Progenitor cell of endocrine pancreas (in vitro differentiated cells): ENCODE measurements around the gene C5orf63. TPM values are rescaled to one million over a fixed set of nuclear protein-coding genes. Genes with fewer than 3 reads are reported as not detected.

ENCODE experiments used
- DNase-seq: peaks from one replicate; pipeline ENCODE4 v3.0.0; 2021; ENCODE audit warnings: low spot score; ENCODE audit not compliant: unreplicated experiment
- H3K27ac Mint-ChIP-seq: 2 replicates; pipeline ENCODE4 v1.8.0; 2021; ENCODE audit warnings: mild to moderate bottlenecking, moderate library complexity, mixed read lengths
- H3K27me3 Mint-ChIP-seq: 2 replicates; pipeline ENCODE4 v1.8.0; 2021; ENCODE audit warnings: mixed read lengths
- H3K36me3 Mint-ChIP-seq: 2 replicates; pipeline ENCODE4 v1.8.0; 2022; ENCODE audit warnings: mixed read lengths; ENCODE audit not compliant: insufficient read depth
- H3K4me1 Mint-ChIP-seq: 2 replicates; pipeline ENCODE4 v1.8.0; 2021; ENCODE audit warnings: low read depth, mixed read lengths
- H3K4me3 Mint-ChIP-seq: 2 replicates; pipeline ENCODE4 v1.8.0; 2021; ENCODE audit warnings: low read depth, mild to moderate bottlenecking, moderate library complexity, mixed read lengths
- H3K9me3 Mint-ChIP-seq: 2 replicates; pipeline ENCODE4 v1.8.0; 2021; ENCODE audit warnings: low read depth, mixed read lengths
- CTCF ChIP-seq: fragments of 200-600 bp; sonication (generic); IDR thresholded peaks from one replicate; pipeline ENCODE4 v1.5.0; 2021; ENCODE audit warnings: antibody characterized with exemption, mild to moderate bottlenecking; ENCODE audit not compliant: unreplicated experiment
- total RNA-seq: library from RNA; stranded (reverse); gene quantifications from 2 replicates; pipeline ENCODE4 v1.2.1, GENCODE V29; 2021

The C5orf63 gene
- total RNA-seq, 1 donor from 2014 or later = 9.9 TPM

GRCh38 chr5:127046343-127047072, 26.8 kb downstream of the C5orf63 start:
- no peaks in the 10 kb centered on the region for H3K9me3 Mint-ChIP-seq
- H3K36me3 Mint-ChIP-seq = no peaks in the 10 kb centered on the region
- no peak for DNase-seq
- no peak for TF ChIP-seq CTCF
- no peak overlapping the region for H3K27ac Mint-ChIP-seq
- H3K4me1 Mint-ChIP-seq = no peaks in the 10 kb centered on the region
- no peak overlapping the region for H3K4me3 Mint-ChIP-seq
- H3K27me3 Mint-ChIP-seq = peaks cover 8% of the 10 kb centered on the region

GRCh38 chr5:127042593-127042992, 30.7 kb downstream of the C5orf63 start:
- no peaks in the 10 kb centered on the region for H3K9me3 Mint-ChIP-seq
- no peak overlapping the region for H3K4me3 Mint-ChIP-seq
- no peak overlapping the region for H3K27ac Mint-ChIP-seq
- H3K27me3 Mint-ChIP-seq = peaks cover 14% of the 10 kb centered on the region
- no peaks in the 10 kb centered on the region for H3K36me3 Mint-ChIP-seq
- no peak for DNase-seq
- TF ChIP-seq CTCF = no peak
- peaks cover 9% of the 10 kb centered on the region for H3K4me1 Mint-ChIP-seq

GRCh38 chr5:127041571-127041970, 31.7 kb downstream of the C5orf63 start:
- Mint-ChIP-seq H3K27ac (no peak overlapping the region), H3K36me3 (no peaks in the 10 kb centered on the region), H3K27me3 (peaks cover 18% of the 10 kb centered on the region), H3K4me1 (peaks cover 9% of the 10 kb centered on the region), H3K4me3 (no peak overlapping the region), H3K9me3 (no peaks in the 10 kb centered on the region)
- no peak for TF ChIP-seq CTCF
- no peak for DNase-seq

- Mint-ChIP-seq H3K9me3 (no peaks in the 10 kb centered on the region), H3K4me3 (no peak overlapping the region), H3K4me1 (peaks cover 9% of the 10 kb centered on the region), H3K27ac (no peak overlapping the region), H3K27me3 (peaks cover 22% of the 10 kb centered on the region), H3K36me3 (no peaks in the 10 kb centered on the region)
- TF ChIP-seq CTCF = no peak
- DNase-seq = no peak
Observed at GRCh38 chr5:127040796-127041520, 32.3 kb downstream of the C5orf63 start.

- peaks cover 9% of the 10 kb centered on the region for H3K4me1 Mint-ChIP-seq
- no peaks in the 10 kb centered on the region for H3K36me3 Mint-ChIP-seq
Observed at GRCh38 chr5:127038550-127038949, 34.8 kb downstream of the C5orf63 start.

More at GRCh38 chr5:127038550-127038949, 34.8 kb downstream of the C5orf63 start:
- Mint-ChIP-seq H3K27ac (no peak overlapping the region), H3K4me3 (no peak overlapping the region), H3K27me3 (peaks cover 40% of the 10 kb centered on the region), H3K9me3 (no peaks in the 10 kb centered on the region)
- TF ChIP-seq CTCF = no peak
- DNase-seq = no peak
